GM19035 (cell line): ENCODE data around the gene BBS2.

Experiments used
- ATAC-seq: cut with Tn5 transposase; IDR thresholded peaks from one replicate; pipeline ENCODE4 v1.9.1; 2021; ENCODE audit not compliant: unreplicated experiment

The BBS2 gene, protein sequence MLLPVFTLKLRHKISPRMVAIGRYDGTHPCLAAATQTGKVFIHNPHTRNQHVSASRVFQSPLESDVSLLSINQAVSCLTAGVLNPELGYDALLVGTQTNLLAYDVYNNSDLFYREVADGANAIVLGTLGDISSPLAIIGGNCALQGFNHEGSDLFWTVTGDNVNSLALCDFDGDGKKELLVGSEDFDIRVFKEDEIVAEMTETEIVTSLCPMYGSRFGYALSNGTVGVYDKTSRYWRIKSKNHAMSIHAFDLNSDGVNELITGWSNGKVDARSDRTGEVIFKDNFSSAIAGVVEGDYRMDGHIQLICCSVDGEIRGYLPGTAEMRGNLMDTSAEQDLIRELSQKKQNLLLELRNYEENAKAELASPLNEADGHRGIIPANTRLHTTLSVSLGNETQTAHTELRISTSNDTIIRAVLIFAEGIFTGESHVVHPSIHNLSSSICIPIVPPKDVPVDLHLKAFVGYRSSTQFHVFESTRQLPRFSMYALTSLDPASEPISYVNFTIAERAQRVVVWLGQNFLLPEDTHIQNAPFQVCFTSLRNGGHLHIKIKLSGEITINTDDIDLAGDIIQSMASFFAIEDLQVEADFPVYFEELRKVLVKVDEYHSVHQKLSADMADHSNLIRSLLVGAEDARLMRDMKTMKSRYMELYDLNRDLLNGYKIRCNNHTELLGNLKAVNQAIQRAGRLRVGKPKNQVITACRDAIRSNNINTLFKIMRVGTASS

DNA sequence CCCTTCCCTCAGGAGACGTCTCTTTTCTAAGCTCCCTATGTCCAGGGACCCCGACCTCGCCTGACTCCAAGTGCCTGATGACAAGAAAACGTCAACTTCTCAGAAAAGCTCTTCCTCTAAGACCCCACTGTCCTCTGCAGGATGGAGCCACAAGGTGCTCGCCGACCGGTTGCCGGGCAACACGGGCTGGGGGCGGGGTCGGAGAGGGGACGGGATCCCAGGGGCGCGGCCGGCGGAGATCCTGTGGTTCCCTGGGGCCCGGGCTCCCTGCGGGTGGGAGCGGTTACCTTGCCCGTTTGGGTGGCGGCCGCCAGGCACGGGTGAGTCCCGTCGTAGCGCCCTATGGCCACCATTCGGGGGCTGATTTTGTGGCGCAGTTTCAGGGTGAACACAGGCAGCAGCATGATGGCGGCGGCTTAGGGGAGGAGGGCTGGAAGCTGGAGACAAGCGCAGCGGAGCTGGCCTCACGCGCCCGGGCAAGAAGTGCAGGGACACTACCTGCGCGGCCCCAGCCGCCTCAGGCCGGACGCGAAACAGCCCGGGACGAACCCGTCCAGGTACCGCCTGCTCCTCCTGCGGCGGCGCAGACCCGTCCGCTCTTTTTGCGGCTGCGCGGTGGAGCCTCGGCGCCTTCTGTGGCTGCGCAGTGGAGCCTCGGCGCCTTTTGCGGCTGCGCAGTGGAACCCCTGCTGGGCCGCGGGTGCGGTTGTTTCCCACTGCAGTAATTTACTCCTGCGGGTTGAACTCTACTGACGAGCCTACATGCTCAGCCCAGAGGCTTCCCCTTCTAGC lies at the start of gene BBS2:
TSS of gene BBS2 (minus strand) at position 566 of the 792 bp plus-strand sequence. CDS start at position 404, 162 bp downstream.
- peak; percentile 82 for ATAC-seq

GRCh38 chr16:56564793-56565477 lies 45.1 kb upstream of the BBS2 start, which contains the start of gene MT4:
Gene MT4, plus strand, starts transcription at chr16:56565073. Its CDS starts 56 bp downstream, at chr16:56565129.
- no peak for ATAC-seq

- ATAC-seq, result no peak
These were observed 41.3 kb upstream of the BBS2 start for GRCh38 chr16:56561126-56561525.

DNA sequence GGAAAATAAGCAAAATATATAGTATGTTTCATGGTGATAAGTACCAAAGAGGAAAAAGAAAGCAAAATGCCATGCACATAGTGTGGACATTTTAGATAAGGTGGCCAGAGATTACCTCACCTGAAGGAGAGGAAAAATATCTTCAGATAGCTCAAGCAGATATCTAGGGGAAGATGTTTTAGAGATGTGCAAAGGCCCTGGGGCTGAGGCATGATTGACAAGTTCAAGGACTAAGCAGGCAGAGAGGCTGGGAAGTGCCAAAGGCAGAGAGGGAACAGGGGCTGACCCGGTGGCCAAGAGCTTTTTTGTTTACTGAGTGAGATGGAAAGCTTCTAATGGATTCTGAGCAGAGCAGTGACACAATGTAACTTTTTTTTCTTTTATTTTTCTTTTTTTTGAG lies 40.6 kb upstream of the BBS2 start:
- no peak for ATAC-seq

- ATAC-seq, result no peak
These were observed 39.3 kb upstream of the BBS2 start for GRCh38 chr16:56559109-56559508.

GRCh38 chr16:56558024-56558747 lies 38.4 kb upstream of the BBS2 start:
- ATAC-seq, result no peak

DNA sequence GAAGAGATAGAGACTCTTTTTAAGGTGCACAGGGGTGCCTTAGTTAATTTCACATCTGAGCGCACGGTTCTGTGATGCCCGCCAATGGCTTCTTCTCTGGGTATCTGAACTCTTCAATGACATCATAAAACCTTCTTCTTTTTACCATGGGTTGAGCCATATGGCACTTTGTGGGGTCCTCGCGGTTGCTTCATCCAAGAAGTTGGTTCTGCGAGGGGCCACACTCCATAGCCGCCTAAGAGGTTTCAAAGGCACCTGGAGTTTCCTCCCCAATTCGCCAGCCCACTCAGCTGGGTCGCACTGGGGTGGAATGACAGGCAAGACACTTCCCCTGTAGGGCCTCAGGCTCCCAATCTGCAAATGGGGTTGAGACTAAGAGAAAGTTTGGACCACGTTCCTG lies 34.6 kb upstream of the BBS2 start:
- ATAC-seq, result no peak

DNA sequence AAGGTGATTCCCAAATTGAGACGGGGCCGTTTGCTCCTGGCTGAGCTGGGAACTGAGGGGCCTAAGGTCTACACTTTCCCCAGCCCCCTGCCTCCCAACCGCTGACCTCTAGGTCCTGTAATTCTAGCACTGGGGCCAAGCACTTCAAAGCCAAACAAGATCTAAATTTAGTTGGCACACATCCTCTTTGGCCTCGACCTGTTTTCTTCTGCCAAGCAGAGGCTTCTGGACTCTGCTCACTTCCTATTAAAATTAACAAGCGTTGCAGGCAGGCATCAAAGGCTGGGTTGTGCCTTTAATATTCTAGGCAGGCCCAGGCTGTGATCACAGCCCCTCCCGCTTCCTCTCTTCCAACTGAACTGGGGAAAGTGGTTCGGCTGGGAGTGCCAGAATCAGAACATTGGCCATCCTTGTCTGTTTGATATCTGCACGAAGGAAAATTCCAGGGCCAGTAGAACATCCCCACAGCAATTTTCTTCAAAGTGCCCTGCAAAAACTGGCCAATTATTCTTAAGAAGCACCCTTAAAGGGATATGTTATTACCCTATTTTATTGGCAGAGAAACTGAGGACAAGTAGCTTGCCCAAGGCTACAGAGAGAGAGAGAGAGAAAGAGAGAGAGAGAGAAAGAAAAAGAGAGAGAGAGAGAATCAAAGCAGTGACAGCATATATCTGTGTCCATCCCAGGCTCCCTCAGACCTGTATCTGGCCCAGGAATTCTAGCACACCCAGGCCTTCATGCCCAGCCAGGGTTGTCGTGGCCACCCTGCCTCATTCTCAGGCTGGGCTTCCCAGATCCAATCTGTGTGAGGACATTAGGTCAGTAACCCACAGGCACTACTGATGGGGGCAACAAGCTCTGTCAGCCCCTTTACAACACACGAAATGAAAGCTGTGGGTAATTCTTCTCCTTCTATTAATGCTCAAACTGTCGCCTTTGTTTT lies 32.2 kb upstream of the BBS2 start:
- ATAC-seq, result no peak

DNA sequence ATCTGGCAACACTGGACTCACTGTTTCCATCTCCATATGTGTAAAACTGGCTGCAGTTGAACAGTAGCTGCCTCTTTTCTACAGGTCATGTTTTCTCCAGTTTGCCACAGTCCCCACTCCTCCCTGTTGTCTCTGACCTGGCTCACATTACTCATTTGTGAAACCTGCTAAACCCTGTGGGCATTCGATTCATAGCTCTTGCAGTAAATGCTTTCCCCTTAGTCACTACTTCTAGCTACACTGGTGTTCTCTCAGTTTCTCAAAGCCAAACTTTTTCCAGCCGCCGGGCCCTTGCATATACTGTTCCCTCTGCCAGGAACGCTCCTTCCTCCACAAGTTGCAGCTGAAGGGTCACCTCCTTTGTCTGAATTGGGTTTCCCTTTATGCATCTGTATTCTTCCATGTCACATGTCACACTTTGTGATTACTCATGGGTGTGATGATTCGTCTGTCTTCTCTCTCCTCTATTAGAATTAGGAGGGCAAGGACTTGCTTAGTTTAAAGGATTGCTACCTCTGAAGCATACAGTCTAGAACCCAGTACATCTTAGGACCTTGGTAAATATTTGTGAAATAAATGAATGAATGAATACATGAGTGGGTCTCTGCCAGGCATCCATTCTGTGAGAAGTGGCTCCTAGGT lies 30.0 kb upstream of the BBS2 start:
- no peak for ATAC-seq

GRCh38 chr16:56549161-56549560 lies 29.3 kb upstream of the BBS2 start:
- no peak for ATAC-seq

DNA sequence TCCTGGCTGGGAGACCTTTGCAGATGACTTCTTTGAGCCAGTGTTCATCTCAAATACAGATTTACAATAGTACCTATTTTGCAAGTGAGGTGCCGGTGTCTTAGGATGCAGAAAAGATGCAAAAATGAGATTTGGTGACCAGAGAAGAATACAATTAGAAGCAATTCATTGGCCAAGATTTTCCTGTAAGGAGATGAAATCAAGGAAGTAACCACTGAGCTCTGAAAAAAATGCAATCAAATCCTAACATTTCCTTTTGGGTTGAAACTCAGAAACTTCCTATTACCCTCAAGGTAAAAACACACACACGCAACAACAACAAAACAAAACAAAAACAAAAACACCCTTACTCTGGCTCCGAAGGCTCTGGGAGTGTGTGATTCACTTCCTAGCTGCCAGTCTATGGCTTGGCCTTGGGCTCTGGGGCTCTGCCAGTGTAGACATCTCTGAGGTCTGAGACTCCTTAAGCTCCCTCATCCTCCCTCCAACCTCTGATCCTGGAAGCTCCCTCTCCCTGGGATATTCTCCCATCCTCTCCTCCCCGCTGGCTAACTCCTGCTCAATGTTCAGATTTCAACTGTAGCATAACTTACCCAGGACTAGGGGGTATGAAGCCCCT lies 28.2 kb upstream of the BBS2 start:
- ATAC-seq, result no peak

GRCh38 chr16:56547120-56547948 lies 27.5 kb upstream of the BBS2 start:
- no peak for ATAC-seq

- no peak for ATAC-seq
These were observed 22.2 kb upstream of the BBS2 start for GRCh38 chr16:56542039-56542438.

- no peak for ATAC-seq
These were observed 19.8 kb upstream of the BBS2 start for GRCh38 chr16:56539656-56540055.

DNA sequence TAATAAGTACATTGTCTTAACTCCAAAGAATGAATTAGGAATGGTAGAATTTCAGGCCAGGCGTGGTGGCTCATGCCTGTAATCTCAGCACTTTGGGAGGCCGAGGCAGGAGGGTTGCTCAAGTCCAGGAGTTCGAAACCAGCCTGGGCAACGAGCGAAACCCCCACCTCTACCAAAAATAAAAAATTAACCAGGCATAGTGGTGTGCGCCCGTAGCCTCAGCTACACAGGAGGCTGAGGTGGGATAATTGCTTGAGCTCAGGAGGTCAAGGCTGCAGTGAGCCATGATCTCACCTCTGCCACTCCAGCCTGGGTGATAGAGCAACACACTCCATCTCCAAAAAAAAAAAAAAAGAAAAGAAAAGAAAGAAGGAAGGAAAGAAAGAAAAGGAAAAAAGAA lies 18.5 kb upstream of the BBS2 start:
- no peak for ATAC-seq

DNA sequence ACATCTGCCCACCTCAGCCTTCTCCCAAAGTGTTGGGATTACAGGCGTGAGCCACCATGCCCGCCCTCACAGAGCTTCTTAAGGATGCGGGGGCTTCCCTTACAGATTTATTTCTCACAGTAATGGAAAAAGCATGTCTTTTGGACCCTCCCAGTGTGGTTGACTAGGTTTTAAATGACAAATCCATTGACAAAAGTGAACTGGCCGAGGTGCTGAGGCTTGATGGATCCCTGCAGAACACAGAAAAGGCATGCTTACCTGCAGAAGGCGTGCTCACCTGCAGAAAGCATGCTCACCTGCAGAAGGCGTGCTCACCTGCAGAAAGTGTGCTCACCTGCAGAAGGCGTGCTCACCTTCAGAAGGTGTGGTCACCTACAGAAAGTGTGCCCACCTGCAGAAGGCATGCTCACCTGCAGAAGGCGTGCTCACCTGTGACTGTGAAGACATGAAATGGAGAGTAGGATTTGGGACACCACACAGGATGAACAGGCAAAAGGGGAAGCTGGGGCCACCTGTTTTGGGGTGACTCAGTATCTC lies 15.1 kb upstream of the BBS2 start:
- no peak for ATAC-seq

DNA sequence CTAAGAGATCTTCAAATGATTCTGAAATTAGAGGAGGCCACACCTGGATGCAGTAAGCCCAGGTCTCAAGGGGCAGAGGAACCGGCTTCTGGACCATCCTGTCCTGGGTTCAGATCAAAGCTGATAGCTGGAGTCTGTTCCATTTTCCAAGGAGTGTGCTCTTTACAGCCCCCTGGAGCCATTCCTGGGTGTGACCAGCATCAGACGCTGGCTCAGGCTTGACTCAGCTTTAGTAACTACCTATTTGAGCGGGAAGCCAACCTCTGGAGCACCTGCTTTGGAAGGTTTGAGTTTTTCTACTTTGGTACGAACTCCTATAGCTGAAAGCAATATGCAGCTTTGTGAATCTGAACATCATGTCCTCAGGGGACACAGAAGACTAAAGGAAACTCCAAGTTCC lies 12.9 kb upstream of the BBS2 start:
- ATAC-seq, result no peak
